Heart left ventricle (tissue), 13 donors: Measurements from ENCODE around the gene OPN1SW.

Experiments
- POLR2A ChIP-seq, 2 donors: fragments of 450-650 bp; IDR thresholded peaks; one replicate each; pipeline ENCODE4 v1.6.1; 2017; ENCODE audit warnings: antibody characterized with exemption in 2 of 2, mild to moderate bottlenecking in 2 of 2, moderate library complexity in 2 of 2
- TF ChIP-seq, protein P1 (sequence below), 12 donors: fragments of 200-600 bp; sonication (generic) in 4 of 12; IDR thresholded peaks; one replicate each; pipeline versions ENCODE4 v1.5.0 to v1.8.0; 2018 to 2022; ENCODE audit warnings: antibody characterized with exemption in 12 of 12, mild to moderate bottlenecking in 5 of 12
- donor health status: ischemic (EF 13 %, LVEDD 7.1; RV severe dilation, severe dysfunction).
- donor health status: DM: no; HTN: yes; CAD: no.
- donor health status: DM: no; HTN: no; CAD: no.
- donor health status: ischemic (EF 25% LVEDD 6.9; RV normal size, moderate dysfunction).
- donor health status: ischemic (EF 25% LVEDD 5.7; RV mildly dilated, moderate dysfunction).
- donor health status: ischemic (EF 35%, LVEDD 5.7; RV mildly dilated, moderate dysfunction).
- donor health status: nonischemic (EF 11% LVEDD 7.7; RV severe dilation, severe dysfunction).
- donor health status: DM: yes; HTN: yes; CAD: no.
- donor health status: PGD.
- donor health status: ischemic (EF 29% LVEDD 5.4; RV normal size, mild dysfunction).
- donor health status: nonischemic (EF 23%, LVEDD 6.1; RV moderate dilation, normal function).

DNA sequence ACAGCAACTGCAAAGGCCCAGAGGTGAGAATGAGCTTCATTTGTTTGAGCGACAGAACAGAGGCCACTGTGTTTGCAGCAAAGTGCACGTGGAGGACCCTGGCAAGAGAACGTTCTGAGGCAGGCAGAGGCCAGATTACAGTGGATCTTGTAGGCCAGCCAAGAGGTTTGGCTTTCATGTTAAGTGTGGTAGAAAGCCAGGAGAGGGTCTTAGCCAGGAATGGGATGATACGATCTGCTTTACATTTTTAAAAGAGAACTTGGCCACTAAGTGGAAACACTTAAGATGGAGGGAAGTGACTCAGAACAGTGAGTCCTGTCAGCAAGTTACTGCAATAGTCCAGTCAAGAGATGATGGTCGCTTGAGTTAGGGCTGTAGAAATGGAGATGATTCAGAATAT is 20.7 kb upstream of the OPN1SW start:
- TF ChIP-seq, protein P1, sequence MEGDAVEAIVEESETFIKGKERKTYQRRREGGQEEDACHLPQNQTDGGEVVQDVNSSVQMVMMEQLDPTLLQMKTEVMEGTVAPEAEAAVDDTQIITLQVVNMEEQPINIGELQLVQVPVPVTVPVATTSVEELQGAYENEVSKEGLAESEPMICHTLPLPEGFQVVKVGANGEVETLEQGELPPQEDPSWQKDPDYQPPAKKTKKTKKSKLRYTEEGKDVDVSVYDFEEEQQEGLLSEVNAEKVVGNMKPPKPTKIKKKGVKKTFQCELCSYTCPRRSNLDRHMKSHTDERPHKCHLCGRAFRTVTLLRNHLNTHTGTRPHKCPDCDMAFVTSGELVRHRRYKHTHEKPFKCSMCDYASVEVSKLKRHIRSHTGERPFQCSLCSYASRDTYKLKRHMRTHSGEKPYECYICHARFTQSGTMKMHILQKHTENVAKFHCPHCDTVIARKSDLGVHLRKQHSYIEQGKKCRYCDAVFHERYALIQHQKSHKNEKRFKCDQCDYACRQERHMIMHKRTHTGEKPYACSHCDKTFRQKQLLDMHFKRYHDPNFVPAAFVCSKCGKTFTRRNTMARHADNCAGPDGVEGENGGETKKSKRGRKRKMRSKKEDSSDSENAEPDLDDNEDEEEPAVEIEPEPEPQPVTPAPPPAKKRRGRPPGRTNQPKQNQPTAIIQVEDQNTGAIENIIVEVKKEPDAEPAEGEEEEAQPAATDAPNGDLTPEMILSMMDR (IDR thresholded peaks at IDR 0.05) = no peak
- no peak for TF ChIP-seq POLR2A (IDR thresholded peaks at IDR 0.05)
